Hematopoietic multipotent progenitor cell treated with erythropoietin and hydrocortisone succinate and interleukin-3 and kit ligand, for 15 days (in vitro differentiated cells): ENCODE results near the gene FOXP1.

ENCODE experiments used
- DNase-seq: peaks from one replicate; pipeline ENCODE4 v3.0.0-alpha.2; 2015; ENCODE audit warnings: low spot score

The FOXP1 gene

GRCh38 chr3:71125738-71126137 lies 457.8 kb downstream of the FOXP1 start:
- no peak for DNase-seq

GRCh38 chr3:71124048-71124447 lies 459.5 kb downstream of the FOXP1 start:
- DNase-seq = no peak

DNA sequence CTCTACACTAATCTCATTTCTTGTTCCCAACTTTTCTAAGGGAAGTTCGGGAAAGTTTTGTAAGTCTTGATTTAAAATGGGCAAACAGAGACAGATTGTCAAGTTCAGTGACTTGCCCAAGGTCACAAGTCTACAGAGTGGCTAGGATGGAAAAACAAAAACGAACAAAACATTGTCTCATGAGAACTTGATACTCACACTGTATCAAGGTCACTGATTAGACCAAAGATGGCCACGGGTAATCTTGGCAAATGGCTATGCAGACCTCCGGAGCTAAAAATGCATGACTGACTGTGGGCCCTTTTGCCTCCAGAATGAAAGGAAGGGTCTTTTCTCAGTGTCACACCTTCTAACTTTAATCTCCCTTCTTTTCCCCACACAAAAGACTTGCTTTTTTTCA lies 460.9 kb downstream of the FOXP1 start:
- no peak for DNase-seq

DNA sequence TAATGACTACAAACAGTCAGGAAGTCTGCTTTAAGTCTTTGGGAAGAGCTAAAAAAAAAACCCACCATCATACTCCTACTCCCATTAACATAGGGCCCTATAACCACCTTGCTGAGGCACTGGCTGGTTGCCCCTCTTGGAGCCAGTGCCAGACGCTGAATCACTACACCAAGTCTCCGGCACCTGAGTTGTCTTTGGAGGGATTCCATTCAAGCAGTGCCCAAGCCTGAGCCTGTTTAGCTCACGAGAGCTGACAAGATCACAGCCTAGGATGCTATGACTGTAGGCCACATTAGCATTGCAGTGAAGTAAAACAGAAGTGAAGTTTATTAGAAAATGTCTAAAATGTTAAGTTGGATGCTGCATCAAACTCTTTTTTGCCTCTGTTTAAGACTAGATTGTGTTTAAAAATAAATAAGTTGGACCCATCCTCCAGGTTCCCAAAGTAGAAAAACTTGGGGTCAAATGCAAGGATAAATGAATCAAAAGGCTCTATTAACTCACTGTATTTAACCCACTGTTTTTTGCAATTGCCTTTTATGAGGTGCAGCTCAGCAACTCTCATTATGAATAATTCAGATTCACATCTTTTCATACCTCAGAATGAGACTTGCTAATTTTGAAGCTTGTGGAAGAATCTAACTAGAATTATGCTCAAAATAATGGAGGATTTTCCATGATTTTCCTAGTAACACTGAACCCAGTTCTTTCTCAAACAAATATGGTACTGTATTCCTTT lies 461.9 kb downstream of the FOXP1 start:
- no peak for DNase-seq

GRCh38 chr3:71120012-71120411 lies 463.5 kb downstream of the FOXP1 start:
- no peak for DNase-seq

GRCh38 chr3:71119171-71119570 lies 464.4 kb downstream of the FOXP1 start:
- no peak for DNase-seq

DNA sequence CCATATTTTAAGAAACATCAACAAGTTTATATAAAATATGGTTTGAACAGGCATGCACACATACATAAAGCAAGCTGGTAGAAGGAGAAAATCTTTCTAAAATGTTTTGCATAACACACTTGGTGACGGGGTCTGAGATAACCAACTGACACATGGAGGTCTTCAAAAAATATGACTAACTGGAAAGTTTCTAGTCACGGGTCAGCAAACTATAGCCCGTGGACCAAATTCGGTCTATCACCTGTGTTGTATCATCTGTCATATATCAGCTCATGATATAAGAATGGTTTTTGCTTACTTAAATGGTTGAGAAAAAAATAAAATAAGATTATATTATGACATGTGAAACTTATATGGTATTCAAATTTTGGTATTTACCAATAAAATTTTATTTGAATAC lies 465.1 kb downstream of the FOXP1 start:
- no peak for DNase-seq

DNA sequence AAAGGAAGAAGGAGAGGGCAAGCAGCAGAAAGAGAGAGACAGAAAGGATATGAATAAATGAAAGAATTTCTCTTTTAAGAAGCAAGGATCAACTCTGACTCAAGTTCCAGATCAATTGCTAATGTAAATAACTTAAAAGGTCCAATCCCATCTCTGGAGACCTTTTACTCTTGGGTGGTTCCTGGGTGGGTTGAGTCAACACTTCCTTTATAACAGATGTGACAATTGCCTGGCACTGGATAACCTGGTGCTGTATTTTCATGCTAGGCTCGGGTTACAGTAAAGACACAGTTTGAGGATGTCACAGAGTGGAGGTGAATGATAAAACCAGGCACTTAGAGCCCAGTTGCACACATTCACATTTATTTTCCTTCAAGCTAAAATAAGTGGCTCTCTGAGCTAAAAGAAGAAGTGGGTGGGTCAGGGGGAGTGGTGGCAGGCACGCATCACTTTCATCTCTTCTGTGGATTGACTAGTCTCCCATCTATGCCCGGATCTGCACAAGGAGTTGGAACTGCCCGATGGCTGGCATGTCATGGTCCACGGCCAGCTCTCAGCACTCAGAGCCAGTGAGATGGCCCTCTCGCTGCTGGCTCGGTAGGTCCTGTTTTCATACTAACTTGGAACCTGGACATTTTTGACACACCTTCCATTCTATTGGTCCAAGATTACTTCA lies 465.8 kb downstream of the FOXP1 start:
- no peak for DNase-seq

DNA sequence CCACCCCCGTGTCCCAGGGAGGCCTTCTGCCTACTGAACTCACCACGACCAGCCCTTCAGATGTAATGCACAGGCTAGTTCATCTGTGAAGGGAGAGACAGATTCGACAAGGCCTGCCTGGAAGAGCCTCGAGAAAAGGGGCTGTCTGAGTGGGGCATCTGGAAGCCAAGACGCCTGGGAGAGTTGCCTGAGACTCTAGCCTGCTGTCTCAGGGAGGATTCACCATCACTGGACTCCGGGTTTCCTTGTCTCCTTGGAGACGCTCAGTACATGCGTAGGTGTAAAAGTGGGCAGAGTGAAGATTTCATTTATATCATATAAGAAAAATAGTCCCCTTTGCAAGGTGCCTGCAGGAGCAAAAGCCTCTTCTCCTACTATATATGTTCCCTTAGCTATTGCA lies 468.9 kb downstream of the FOXP1 start:
- no peak for DNase-seq

DNA sequence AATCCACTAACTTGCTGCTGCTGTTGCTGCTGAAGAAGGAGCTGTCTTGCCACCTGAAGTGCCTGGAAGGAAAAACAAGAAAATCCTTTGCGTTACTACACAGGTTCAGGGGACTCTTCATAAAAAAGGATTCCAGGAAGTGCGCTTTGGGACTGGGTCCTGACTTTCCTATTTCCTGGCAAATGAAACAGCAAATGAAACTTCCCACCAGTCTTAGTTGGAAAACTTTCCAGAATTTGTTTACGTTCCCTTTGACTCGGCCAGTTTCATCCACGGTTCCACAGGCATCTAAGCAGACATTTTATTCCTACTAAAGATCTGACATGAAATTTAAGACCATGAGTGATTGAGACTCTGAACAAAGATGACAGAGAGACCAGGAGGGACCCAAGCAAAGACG lies 471.0 kb downstream of the FOXP1 start:
- DNase-seq = no peak

GRCh38 chr3:71111784-71112440 lies 471.6 kb downstream of the FOXP1 start:
- DNase-seq = no peak

GRCh38 chr3:71110385-71111222 lies 472.9 kb downstream of the FOXP1 start:
- no peak for DNase-seq

DNA sequence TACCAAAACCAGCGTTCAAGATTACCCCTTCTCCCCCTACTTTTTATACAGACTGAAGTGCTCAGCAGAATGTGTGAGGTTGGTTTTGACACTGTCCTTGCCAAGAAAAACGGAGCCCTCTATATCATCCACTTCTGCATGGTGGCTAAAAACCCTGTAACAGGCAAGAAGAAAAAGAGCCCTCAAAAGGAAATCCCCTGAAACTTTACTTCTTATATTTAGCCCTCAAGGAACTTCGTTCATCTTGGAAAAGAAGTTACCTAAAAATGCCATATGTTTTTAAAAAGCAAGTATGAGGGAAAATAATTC lies 473.6 kb downstream of the FOXP1 start:
- no peak for DNase-seq

GRCh38 chr3:71109241-71109976 lies 474.1 kb downstream of the FOXP1 start:
- DNase-seq = no peak

- DNase-seq = no peak
These were observed 475.6 kb downstream of the FOXP1 start for GRCh38 chr3:71107926-71108325.

GRCh38 chr3:71104976-71105375 lies 478.6 kb downstream of the FOXP1 start:
- no peak for DNase-seq

DNA sequence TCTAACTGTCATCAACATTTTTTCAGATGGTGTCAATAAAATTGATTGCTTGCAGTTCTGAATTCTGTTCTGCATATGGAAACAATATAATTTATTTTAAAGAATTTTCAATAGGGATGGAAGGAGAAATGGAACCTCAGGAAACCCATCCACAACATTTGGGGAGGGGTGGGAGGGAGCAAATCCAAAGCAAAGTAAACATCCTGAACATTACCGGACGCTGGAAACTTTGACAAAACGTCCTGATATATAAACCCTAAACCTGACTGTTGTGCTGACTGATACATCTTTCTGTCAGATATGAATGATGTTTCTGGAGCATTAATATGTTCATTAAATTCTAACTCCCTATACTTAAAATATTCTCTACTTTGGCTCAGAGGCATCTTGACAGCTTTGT lies 479.0 kb downstream of the FOXP1 start:
- DNase-seq = no peak

- no peak for DNase-seq
These were observed 479.4 kb downstream of the FOXP1 start for GRCh38 chr3:71104121-71104541.

DNA sequence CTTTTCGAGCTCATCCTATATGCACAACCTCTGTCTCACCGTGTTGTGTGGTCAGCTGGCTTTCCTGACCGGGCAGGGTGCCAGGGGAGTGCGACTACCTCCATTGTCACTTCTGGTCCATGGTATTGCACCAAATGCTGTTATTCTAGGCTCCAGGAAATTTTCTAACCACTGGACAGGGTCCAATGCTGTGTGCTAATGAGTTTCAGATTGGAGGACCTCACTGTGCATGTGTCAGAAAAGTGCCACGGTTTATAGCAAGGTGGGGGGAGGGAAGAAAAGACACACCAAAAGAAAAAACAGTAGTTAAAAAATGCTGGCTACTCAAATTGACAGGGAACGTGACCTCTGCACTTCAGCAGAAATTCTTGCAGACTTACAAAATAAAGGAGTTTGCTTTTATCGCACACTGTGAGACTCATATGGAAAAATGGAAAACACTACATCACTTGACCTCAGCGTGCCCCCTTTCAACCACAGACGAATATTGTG lies 480.1 kb downstream of the FOXP1 start:
- DNase-seq = no peak

DNA sequence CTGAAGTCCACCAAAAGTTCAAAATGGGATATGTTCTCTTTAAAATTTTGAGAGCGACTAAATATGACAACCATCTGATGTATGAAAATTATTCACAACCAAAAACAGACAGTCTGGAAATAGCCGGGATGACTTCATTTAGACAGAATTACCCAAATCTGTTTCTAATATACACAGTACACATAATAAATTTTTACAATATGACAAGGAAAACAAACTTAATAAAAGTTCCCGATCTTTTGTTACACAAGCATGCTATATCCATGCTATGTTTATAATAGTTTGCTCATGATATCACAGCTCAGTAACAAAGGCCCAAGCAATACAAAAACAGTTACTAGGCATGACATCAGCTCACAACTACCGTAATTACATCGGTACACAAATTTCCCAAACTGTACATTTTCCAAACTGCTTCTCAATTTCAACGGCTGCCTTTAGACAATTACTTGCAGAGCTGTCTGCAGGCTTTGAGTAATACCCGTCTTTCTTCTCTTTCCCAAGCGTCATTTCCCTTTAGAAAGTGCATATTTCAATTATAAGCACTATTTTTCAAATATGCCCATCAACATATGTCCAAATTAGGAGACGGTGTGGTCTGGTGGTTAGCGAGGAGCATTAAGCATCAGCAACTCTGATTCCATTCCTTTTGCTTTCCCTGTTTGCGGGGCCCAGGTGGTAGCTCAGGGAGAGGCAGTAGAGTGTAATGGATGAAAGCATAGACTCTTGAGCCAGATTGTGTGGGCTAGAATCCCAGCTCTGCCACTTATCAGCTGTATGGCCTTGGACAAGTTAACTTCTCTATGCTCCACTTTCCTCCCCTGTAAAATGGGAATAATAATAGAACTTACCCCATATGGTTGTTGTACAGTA lies 481.2 kb downstream of the FOXP1 start:
- no peak for DNase-seq

GRCh38 chr3:71101626-71102025 lies 481.9 kb downstream of the FOXP1 start:
- no peak for DNase-seq
